Effector CD4-positive, alpha-beta T cell (primary cell): ENCODE measurements around the gene RIC8A.
A peak's percentile ranks its signal among the peaks of the same experiment; 100 is the strongest.

Experiments
- DNase-seq: peaks from one replicate; pipeline ENCODE4 v3.0.0-alpha.2; 2020

RIC8A gene

DNA sequence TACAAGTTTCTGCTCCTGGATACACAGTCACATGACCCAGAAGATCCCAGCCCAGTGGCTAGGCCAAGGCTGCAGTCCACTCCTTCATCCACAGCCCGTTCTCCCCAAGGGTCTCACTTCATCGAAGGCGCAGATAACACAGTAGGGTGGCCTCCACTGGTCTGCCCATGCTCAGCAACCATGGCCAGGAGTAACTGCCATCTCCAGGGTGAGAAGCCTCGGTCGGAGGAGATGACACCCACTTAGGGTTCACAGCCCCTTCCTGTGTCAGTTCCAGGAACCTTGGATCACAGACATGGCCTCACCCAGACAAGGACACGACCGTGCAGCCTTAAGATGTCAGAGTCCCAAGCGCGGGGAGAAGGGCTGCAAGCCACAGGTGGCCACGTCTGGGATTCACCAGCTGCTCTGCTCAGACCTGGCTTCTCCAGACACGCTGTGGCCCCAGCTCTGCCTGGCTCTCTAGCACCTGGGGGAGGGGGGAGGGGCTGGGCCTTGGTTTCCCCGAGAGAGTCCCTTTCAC lies 2.9 kb upstream of the RIC8A start:
- DNase-seq: no peak

DNA sequence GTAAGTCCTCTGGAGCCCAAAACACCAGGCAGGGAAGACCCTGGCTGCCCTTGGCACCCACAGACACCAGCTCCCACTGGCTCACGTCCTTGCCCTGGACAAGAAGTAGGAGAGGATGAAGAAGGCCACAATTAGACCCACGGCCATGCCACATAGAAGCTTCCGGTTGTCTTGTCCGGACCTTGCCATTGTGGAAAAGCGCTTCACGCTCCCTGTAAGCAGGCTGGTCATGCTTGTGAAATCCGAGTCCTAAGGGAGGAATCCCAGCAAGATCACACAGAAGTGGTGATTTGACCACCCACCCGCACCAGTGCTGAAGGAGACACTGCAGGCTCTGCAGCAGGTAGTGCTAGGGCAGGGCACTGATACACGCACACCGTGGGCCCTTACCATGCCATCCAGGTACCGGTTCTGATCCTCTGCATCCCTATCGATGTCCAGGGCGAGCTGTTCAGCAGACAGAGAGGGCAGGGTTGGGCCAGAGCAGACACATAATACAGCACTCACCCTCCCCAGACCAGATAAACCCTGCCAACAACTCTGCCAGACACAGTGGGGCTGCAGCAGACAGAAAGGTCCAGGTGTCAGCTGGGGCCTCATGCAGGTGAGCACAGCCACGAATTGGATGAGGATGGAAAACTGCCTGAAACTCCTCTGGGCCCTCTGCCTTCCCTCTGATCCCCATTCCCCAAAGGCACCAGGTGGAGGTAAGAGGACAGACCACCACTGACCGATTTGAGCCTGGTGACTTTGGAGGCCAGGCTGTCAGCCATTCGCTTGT lies 2.1 kb upstream of the RIC8A start:
- DNase-seq: no peak

DNA sequence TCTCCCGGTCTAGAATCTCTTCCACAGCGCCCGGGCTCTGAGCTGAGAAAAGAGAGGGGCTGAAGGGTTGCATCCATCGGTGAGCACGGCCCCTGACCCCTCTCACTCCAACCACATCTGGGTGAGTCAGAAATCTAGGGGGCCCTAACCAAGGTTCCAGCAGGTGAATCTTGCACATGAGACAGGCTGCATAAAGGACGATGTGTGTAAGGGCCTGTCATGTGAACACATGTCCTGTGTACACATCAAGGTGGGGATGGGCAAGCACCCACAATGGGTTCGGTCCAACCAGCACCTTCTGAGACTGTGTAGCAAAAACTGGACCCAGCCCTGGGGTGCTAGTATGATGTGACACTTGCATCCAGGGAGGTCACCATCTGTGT lies 1.5 kb upstream of the RIC8A start:
- DNase-seq: no peak

DNA sequence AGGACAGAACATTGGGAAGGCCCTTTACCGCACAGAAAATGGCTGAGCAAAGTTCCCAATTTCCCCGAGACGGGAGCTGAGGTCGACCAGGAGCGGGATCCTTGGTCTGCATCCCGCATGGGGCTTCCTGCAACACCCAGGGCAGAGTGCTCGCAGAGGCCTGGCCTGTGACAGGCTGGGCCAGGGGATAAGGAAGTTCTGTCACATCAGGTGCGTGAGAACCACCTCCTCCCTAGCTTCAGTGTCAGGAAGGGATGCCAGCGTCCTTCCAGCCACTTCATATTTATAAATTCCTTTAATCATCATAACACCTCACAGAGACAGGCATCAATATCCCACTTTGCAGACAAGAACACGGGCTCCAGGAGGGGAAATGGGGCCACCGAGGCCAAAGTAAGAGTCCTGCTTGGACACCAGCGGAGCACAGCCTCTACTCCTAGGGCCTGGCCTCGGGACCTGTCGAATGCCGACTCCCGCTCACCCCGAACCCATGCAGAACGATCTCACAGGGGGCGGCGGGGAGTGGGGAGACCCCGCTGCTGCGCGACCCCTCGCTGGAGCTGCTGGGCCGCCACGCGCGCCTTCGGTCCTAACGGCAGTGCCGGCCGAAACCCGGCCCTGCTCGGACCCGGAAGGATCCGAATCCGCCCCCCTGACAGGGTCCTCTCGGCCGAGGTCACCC lies 841 bp upstream of the RIC8A start:
- no peak for DNase-seq

DNA sequence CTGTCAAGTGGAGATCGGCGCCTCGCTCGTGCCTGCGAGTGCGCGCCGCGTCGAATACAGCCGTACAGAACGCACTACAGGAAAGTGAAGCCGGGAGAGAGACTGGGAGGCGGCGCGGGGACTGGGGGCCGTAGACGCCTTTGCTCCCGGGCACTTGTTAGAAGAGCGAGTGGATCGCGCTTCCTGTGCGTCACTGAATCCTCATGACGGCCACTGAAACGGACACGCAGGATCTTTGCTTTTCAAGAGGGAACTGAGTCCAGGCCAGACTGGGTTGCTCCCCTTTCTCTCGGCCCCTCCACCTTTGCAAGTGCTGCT lies 314 bp downstream of the RIC8A start:
- DNase-seq: no peak

DNA sequence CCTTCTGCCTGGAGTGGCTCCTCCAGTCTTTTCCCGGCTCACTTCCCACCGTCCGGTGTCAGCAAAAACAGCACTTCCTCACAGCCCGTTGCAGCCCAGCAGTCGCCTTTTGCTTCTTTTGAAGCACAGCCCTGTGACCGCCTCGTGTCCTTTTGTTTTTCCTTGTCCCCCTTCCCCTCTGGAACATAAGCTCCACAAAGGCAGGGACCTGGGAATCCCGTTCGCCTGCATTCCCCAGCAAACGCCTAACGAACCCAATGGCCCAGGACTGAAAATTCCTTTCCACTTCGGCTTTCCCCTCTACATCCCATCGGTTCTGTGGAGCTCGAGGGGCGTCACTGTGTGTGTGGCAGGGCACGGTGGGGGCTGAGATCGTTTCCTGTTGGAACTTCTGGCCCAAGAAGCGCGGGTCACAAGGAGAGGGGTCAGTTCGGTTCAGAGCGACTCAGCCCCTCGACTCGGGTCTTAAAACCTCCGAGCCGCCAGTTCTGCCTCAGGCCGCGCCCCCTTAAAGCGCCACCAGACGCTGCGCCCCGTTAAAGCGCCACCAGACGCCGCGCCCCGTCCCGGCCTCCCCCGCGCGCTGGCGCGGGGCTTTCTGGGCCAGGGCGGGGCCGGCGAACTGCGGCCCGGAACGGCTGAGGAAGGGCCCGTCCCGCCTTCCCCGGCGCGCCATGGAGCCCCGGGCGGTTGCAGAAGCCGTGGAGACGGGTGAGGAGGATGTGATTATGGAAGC lies 841 bp downstream of the RIC8A start:
- DNase-seq: peak; percentile 82

DNA sequence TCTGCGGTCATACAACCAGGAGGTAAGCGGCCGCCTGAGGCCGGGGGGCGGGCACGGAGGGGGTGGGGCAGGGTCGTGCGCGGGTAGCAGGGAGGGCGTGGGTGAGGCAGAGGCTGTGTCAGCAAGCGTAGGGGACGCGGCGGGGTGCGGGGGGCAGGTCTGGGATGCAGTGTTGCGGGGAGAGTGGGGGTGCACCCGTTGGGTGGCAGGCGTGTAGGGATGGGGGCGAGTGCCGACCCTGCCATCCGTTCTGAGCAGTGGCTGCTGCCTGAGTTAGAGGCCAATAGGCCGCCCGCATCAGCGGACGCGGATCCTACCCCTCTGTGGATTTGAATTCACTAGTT lies 1.4 kb downstream of the RIC8A start:
- DNase-seq: no peak

DNA sequence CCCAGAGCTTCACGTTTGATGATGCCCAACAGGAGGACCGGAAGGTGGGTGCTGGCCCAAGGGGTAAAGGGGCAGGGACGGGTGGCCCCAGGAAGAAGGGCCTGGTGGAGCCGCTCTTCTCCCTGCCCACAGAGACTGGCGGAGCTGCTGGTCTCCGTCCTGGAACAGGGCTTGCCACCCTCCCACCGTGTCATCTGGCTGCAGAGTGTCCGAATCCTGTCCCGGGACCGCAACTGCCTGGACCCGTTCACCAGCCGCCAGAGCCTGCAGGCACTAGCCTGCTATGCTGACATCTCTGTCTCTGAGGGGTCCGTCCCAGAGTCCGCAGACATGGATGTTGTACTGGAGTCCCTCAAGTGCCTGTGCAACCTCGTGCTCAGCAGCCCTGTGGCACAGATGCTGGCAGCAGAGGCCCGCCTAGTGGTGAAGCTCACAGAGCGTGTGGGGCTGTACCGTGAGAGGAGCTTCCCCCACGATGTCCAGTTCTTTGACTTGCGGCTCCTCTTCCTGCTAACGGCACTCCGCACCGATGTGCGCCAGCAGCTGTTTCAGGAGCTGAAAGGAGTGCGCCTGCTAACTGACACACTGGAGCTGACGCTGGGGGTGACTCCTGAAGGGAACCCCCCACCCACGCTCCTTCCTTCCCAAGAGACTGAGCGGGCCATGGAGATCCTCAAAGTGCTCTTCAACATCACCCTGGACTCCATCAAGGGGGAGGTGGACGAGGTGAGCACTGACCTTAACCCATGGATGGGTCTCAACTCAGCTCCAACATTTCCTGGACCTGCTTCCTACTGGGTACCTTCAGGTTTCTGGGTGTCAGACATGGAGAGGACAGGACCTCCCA lies 2.0 kb downstream of the RIC8A start:
- no peak for DNase-seq

DNA sequence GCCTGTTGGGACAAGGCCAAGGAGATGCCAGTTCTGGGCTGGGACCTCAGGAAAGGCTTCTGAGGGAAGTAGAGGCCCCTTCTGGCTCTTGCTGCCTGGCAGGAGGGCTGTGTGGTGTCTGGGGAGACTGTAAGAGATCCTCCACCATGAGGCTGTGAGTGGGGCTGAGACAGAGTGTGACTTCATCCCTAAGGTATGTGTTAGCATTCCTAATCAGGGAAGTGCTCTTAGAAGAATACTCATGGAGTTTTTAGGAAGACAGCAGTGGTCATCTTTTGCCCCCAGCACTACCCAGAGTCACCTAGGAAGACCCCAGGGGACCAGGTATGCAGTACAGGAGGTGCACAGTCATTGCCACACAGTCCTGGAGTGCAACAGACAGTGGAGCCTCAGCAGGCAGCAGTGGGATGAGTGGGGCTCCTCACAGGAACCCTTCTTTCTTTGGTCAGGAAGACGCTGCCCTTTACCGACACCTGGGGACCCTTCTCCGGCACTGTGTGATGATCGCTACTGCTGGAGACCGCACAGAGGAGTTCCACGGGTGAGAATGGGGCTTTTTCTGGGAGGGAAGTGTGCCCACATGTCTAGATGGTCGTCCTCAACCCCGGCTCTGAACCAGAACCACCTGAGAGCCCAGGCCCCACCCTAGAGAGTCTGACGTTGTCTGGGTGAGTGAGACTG lies 2.8 kb downstream of the RIC8A start:
- no peak for DNase-seq

DNA sequence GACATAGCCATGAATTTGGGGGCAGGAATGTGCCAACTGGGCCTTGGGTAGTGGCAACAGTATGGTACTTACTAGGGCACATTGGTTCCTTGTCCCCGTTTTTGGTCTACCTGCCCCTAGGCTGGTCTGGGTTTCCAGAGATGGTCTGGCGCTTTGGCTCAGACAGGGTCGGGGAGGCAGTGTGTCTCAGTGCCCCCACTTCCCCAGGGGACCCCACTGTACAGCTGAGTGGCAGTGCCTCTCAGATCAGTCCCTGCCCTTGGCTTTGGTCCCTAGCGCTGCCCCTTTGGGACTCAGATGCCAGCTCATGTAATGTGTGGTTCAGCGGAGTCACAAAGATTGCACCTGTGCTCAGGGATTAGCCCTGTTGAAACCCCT lies 3.3 kb downstream of the RIC8A start:
- no peak for DNase-seq

DNA sequence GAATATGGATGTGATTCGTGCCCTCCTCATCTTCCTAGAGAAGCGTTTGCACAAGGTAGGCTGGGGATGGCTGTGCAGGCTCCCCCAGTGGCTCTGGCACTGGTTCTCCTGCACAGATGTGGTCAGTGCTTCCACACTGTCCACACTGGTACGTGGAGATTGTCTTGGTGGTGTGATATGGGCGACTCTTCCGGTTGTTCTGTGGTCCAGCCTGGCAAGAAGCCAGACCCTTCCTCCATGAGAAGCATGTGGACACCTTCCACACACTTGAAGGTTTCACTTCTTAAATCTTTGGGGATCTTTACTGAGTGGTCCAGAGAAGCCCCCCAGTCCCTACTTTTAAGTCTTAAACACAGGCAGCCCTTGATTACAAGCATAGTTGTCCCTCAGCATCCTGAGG lies 3.8 kb downstream of the RIC8A start:
- DNase-seq: no peak

DNA sequence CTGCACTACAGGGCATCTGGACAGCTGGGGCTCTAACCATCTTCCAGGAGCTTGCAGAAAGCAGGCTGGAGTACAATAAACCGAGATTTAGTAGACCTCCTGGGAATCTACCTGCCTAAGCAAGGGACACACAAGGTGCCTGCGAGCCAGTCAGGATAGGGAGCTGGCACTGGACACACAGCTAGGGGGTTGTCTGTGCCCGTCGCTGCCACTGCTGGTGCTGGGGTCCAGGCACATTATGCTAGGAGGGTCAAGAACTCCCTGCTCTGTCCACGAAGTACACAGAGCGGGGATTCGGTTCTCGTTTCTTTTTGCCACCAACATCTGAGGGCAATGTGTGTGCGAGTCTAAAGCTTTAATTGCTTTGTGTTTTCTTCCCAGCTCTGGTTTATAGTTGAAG lies 4.2 kb downstream of the RIC8A start:
- DNase-seq: no peak

DNA sequence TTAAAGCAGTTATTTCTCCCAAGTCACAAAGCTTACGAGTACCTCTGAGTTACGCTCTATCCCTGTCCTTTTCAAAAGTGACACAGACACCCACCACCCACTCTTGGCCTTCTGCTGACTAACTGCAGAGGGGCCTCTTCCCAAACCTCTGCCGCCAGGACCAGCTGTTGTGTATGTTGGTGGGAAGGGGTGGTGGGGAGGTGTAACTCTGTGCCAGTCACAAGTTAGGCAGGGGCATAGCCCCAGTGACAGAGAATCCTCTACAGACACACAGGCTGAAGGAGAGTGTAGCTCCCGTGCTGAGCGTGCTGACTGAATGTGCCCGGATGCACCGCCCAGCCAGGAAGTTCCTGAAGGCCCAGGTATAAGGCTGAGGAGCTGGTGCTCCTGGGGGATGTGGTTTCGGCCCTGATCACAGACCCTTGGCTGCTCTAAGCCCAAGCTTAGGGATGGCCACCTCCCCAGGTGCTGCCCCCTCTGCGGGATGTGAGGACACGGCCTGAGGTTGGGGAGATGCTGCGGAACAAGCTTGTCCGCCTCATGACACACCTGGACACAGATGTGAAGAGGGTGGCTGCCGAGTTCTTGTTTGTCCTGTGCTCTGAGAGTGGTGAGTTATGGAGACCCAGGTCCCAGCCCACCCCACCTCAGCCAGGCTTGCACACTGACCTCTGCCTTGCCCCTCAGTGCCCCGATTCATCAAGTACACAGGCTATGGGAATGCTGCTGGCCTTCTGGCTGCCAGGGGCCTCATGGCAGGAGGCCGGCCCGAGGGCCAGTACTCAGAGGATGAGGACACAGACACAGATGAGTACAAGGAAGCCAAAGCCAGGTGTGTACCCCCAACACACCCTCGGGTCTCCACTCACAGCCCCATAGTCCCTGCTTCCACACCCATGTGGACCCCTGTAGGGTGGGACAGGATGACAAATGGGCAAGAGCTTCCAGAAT lies 4.9 kb downstream of the RIC8A start:
- no peak for DNase-seq

DNA sequence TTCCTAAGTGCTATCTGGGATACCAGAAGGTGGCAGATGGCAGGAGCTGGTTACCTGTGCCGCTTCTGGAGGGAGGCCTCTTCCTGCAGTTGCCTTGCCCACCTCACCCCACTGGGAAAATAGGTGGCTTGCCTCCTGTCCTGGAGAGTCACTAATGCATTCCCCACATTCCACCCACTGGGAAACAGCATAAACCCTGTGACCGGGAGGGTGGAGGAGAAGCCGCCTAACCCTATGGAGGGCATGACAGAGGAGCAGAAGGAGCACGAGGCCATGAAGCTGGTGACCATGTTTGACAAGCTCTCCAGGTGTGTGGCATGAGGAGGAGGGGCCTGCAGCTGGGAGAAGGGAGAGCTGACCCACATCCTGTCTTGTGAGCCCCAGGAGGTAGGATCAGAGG lies 5.6 kb downstream of the RIC8A start:
- no peak for DNase-seq

DNA sequence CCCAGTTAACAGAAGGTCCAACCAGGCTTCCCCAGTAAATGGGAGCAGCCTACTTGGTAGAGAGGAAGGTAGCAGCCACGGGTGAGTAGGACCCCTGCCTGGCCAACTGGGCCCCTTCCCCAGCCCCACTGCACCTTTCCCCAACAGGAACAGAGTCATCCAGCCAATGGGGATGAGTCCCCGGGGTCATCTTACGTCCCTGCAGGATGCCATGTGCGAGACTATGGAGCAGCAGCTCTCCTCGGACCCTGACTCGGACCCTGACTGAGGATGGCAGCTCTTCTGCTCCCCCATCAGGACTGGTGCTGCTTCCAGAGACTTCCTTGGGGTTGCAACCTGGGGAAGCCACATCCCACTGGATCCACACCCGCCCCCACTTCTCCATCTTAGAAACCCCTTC lies 6.6 kb downstream of the RIC8A start:
- no peak for DNase-seq

DNA sequence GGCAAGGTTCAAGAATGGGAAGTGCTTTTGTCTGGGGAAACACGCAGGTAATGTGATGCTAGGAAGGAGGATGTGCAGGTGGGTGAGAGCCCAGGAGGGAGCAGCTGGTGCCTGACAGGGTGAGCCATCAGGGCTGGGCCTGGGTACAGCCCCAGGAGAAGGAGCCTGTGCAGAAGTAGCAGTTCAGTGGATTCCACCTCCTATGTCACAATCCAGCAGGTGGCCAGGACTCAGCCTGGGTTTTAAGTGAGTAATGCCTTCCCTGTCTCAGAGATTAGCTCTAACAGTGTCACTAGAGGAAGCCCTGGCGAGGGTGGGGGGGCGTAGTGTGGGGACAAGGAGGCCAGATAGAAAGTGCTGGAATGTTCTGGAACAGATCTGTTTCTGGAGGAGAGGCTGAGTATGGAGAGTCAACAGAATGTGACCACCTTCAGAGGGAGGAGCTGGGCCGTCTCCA lies 8.1 kb downstream of the RIC8A start:
- no peak for DNase-seq

DNA sequence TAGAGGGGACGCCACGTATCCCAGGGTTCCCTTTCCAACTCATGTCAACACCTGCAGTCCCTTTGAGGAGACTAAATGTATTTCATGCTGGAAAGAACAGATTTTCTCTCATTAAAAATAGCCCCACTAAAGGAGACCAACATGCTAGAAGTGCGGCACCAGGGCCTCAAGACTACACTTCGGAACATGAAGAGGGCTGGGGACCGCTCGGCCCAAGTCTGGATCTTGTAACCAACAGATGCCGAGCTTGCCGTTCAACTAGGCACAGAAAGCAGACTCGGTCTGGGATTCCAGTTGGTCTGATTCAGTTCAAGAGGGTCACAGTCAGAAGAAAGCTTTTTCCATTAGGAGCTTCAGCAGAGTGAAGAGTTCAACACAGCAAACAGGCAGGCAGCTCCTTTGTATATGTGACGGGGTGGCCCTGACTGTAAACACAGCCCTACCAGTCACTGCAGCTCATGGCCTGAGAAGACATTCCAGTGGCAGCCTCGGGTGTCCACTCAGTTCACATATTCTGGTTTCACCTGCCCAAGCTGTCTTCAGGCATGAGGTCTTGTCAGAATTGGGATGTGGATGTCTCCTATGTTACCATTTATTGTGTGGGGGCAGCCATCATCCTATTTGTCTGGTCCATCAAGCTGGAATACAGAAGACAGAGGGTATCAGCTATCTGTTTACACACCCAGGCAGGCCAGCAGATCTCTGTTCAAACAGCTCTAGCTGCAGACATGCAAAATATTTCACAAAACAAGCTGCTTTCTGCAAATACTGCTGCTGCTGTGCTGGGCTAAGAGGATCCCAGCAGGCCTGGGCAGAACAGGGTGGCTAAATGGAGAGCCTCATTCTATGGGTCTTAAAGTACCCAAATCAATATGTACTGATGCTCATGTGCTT lies 8.8 kb downstream of the RIC8A start:
- no peak for DNase-seq

DNA sequence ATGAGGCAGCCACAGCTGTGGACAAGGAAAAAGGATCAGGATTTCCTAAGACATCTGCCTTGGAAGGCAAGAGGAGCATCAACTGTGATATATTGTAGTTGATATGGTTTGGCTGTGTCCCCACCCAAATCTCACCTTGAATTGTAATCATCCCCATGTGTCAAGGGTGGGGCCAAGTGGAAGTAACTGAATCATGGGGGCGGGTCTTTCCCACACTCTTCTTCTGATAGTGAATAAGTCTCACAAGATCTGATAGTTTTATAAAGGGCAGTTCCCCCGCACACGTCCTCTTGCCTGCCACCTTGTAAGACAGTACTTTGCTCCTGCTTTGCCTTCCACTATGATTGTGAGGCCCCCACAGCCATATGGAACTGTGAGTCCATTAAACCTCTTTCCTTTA lies 10.2 kb downstream of the RIC8A start:
- DNase-seq: no peak

DNA sequence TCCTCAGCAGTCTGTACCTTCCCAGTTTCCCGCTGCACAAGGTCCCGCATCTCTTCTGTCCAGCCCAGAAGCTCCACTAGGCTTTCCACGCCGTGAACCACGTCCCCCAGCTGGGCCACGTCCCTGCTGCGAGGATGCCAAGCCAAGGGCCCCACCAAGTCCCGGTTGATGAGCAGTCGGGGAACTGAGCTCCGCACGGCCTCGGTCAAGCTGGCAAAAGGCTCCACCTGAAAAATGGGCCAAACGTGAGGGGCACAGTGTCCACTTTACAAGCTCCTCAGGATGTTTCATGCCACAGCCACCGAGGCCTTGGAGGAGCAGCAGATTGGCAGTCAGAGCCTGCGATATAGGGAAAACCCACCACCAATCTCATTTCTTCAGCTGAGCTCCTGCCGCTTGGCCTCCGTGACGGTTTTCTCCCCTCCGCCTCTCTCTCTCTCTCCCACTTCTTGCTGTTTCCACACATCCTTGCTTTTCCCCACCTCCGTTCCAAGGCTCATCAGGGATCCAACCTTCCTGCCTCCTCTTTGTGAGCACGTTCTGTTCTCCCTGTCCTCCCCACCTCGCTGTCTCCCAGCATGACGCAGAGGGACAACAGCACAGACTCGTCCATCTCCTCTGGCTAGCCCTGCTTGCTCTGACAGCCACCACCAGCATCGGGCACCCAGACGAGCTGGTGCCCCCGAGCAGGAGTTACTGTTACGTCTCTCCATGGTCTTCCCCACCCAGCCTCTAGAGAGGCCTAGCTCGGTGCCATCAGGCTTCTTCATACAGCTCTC lies 11.5 kb downstream of the RIC8A start:
- DNase-seq: no peak
